Measurements from ENCODE around the gene B3GAT1.

GRCh38 chr11:134412203-134413042 is at the start of gene B3GAT1:
- TF ChIP-seq EP300 (IDR thresholded peaks at IDR 0.05; ENCODE audit: low read depth) (no peak), CTCF (IDR thresholded peaks at IDR 0.05) (no peak)

All from transverse colon (tissue), 3 donors.